GM19043 (cell line): ENCODE data around the gene ECHDC1.
A peak's percentile ranks its signal among the peaks of the same experiment; 100 is the strongest.
"Not testable (repeated sequence)": the region's sequence is repeated elsewhere in the genome, so short reads cannot be mapped to it uniquely, and the experiment has no call there.

Experiments
- ATAC-seq: cut with Tn5 transposase; IDR thresholded peaks from one replicate; pipeline ENCODE4 v1.9.1; 2021; ENCODE audit warnings: low read depth; ENCODE audit not compliant: unreplicated experiment

The ECHDC1 gene, protein sequence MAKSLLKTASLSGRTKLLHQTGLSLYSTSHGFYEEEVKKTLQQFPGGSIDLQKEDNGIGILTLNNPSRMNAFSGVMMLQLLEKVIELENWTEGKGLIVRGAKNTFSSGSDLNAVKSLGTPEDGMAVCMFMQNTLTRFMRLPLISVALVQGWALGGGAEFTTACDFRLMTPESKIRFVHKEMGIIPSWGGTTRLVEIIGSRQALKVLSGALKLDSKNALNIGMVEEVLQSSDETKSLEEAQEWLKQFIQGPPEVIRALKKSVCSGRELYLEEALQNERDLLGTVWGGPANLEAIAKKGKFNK

DNA sequence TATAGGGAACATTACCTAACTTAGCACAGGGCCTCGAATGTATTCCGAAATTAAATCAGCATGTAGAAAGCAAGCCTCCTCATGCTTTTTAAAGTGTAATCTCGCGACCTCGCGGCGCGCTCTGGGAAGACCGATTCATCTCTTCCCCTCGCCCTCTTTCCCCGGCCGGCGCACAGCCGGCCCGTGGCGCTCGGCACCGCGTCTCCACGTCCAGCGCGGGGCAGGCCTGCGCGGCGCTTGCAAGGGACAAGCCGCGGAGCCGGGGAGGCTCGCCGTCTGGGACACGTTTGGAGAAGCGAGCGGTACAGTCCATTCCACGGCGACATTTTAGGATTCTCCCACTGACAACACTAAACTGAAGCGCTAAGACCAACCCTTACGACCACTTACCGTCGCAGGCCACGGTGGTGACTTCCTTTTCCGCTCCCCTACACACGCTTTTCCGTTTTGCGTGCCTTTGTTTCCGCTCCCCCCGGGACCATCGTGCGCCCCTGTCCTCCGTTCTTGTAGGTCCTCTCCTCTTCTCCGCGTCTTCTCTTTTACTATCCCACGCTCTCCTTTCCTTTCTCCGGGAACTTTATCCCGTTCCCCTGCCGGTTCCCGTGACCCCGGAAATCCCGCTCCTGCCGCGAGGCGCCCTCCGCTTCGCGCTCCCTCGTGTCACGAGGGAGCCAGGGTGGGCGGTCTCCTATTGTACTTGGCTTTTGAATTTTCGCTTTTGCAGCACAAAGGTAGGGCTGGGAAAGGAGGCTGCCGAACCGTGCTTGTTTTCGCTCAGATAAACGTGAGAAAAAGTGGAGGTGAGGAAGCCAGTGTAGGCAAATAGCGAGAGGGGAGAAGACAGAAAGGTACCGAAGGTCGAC, at the start of gene ECHDC1:
TSS of gene ECHDC1 (minus strand) at position 664 of the 863 bp plus-strand sequence. CDS start 12,581 bp downstream, outside the sequence.
- ATAC-seq = peak; percentile 69

GRCh38 chr6:127392301-127392700, 48.9 kb upstream of the ECHDC1 start:
- ATAC-seq = no peak

- no peak for ATAC-seq
These were observed 47.9 kb upstream of the ECHDC1 start for GRCh38 chr6:127391094-127391953.

DNA sequence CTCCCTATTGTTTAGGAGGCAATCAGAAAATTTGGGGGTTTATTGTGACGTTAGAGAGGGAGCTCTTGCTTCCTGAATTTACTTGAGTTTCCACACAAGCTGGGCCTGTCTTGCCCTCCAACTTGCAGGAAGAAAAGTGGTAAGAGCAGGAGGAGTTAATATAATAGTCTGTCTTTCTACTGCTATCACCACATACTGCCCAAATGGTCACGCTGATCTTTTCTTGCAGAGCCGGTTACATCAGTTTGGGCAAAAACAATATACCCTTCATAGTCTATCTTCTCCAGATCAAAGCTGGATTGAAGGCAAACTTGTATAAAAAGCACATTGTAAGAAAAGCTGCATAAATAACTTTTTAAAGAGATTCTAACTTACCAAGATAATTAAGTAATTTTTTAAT, 46.3 kb upstream of the ECHDC1 start:
- ATAC-seq = no peak

DNA sequence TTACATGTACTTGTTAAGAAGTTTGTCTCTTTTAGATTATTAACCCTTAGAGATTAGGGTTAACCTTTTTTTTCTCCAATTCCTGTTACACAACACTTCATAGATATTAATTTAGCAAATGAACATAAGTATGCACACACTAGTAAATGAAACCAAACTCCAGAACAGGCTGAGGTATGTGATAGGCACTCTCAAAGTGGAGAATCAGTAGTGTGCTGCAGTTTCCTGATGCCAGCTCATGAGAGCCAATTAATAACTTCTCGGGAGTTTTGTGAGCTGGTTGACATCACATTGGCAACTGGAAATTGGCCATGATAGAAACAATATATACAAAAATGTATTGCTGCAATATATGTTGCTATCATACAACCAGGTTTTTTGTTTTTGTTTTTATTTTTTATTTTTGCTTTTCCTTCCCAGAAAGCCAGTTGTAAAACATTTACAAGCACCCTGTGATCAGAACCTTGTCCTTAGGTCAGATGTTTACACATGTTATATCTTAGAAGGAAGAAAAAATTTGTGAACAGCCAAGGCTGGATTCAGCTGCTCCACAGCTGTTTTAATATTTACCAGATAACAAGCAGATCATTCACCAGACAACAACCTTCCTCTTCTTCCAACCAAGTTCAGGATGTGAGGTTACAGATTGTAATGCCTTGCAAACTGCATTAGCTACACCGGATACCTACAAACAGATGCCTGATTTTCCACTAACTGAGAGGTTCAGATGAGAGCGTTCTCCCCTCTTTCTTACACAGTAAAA, 42.4 kb upstream of the ECHDC1 start:
- no peak for ATAC-seq

GRCh38 chr6:127384848-127385247, 41.4 kb upstream of the ECHDC1 start:
- not testable (repeated sequence) for ATAC-seq

- ATAC-seq = no peak
These were observed 40.6 kb upstream of the ECHDC1 start for GRCh38 chr6:127383988-127384387.

DNA sequence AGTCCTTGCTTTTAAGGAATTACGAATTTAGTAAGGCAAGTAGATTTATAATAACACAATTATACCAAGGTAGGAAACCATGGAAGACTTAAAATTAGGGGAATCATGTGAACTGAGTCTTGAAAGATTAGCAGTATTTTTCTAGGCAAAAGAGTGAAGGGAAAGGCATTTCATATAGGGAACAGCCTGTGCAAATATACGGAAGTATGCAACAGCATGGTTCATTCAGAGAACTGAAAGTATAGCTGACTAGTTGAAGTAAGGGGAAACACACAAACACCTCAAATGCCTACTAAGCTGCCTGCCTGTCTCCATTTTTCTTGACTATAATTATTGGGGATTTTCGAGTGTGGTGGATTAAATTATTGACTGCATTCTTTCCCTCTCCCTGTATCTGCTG, 39.0 kb upstream of the ECHDC1 start:
- ATAC-seq = no peak

DNA sequence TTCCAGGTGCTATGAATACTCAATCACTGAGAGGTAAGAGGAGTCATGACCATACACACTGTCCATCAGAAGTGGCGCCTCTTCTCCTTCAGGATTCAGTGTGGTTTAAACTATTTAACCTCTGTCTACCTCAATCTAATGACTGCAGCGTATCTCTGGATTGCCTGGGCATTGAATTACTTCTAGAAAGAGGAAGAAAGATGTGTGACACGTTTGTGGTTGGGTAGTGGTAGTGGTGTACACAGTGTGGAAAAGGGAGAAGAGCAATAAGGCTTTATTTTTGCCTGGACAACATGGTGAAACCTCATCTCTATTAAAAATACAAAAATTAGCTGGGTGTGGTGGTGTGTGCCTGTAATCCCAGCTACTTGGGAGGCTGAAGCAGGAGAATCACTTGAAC, 38.0 kb upstream of the ECHDC1 start:
- no peak for ATAC-seq

DNA sequence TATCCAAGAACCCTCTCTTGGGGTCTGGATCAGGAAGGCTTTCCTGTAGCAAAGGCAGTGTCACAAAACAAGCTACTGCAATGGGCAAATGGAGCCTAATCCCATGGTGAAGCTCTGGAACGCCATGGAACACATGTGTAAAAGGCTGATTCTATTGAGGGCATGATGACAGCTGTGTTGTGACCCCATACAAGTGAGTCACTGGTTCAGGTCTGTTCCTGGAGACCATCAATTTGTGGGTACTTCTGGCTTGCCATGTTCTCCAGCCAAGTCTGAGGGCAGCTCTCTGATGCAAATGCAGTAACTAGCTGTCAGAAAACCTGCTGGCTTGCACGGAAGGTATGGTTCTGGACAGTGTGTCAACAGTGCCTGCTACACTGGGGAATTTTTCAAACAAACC, 33.3 kb upstream of the ECHDC1 start:
- ATAC-seq = no peak

DNA sequence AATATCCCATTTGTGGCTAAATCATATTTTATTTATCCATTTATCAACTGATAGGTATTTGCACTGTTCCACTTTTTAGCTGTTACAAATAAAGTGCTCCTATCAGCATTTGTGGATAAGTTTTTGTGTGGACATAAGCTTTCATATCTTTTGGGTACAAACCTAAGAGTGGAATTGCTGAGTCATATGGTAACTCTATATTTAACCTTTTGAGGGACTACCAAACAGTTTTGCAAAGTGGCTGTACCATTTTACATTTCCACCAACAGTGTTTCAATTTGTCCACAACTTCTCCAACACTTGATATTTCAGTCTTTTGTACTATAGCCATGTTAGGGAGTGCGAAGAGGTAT, 23.6 kb upstream of the ECHDC1 start:
- ATAC-seq = no peak

DNA sequence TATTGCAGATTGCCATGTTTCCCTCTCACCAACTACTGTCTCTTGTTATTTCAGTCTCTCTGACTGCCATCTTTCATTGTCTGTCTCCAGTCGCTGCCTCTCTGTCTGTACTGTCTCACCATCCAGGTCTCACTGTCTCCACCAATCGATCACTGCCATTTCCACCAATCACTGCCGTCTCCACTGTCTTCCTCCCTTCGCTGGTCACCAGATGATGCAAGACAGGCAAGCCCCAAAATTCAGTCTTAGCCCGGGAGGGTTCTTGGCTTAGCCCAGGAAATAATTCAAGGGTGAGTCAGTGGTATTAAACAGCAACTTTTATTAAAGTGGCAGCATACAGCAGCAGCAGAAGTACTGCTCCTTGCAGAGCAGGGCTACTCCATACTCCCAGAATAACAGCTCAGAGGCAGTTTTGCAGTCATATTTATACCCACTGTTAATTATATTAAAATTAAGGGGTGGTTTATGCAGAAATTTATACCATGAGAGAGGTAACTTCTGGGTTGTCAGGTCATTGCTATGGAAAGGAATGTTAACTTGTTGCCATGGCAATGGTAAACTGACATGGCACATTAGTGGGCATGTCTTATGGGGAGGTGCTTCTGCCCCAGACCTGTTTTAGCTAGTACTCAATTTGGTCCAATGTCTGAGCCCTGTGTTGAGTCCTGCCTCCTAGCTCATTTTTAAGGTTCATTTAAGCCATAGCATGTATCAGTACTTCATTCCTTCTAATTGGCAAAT, 23.0 kb upstream of the ECHDC1 start:
- no peak for ATAC-seq

- no peak for ATAC-seq
These were observed 22.5 kb upstream of the ECHDC1 start for GRCh38 chr6:127365874-127366273.

DNA sequence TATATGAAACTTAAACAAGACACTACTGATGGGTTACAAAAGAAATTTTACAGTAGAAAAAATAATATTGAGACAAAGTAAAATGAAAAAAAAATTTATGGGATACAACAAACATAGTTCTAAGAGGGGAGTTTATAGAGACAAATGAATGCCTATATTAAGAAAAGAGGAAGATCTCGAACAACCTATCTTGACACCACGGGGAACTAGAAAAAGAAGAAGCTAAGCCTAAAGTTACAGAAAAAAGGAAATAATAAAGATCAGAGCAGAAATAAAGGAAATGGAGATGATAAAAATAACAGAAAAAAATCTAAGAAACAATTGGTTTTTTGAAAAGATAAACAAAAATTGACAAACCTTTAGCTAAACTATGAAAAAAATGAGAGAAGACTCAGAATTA, 9.1 kb upstream of the ECHDC1 start:
- ATAC-seq = no peak

DNA sequence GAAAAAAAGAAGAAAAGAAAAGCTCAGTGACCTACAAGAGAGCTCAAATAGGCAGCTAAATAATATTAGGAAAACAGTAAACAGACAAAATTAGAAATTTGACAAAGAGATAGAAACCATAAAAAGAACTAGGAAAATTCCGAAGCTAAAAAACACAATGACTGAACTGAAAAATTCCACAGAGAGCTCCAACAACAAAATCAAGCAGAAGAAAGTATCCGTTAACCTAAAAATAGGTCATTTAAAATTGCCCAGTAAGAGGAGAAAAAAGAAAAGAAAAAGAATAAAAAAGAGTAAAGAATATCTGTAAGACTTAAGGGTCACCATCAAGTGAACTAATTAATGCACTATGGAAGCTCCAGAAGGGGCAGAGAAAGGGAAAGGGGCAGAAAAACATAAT, 6.6 kb upstream of the ECHDC1 start:
- no peak for ATAC-seq

- ATAC-seq = no peak
These were observed 4.7 kb upstream of the ECHDC1 start for GRCh38 chr6:127348028-127348661.

DNA sequence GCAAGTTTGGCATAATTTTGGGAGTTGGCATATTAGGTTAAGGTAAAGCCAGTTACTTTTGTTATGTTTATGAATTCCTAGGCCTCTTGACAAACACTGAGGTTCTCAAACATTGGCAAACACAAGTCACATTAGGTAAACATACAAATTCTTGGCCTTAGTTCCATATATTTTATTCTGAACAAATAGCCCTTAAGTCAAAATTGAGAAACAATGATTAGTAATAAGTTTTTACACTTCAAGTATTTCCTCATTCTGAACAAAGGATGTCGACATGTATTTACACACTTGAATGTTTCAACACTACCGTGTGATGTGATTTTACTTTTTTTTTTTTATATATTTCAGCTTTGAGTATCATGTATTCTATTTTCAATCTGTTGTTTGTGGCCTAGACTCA, 3.8 kb upstream of the ECHDC1 start:
- no peak for ATAC-seq

DNA sequence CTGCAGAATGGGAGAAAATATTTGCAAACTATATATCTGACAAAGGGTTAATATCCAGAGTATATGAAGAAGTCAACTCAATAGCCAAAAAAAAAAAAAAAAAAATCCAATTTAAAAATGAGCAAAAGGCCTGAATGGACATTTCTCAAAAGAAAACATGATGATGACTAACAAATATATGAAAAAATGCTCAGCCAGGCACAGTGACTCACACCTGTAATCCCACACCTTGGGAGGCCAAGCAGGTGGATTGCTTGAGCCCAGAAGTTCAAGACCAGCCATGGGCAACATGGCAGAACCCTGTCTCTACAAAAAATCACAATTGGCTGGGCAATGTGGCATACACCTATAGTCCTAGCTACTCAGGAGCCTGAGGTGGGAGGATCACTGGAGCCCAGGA, 2.1 kb upstream of the ECHDC1 start:
- no peak for ATAC-seq
